ENCODE measurements around the gene MANEAL.

The MANEAL gene

DNA sequence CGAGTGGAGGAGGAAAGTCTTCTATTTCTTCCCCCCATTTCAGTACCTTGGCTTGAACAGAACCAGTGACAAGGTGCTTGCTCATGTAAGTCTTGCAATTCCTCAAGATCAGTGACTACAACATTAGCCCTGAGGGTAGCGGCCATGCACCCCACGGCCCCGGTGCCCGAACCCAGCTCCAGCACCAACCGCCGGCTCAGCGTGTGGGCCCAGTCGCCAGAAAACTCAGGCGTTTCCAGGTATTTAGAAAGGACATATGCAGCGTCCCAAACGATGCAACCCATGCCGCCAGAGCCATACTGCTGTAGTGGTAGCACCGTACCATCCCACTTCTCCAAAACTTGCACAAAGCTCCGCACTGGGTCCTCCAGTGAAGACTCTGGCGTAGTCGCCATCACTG is 11.2 kb upstream of the MANEAL start:
- no peak for DNase-seq (ENCODE audit: low read depth)

DNA sequence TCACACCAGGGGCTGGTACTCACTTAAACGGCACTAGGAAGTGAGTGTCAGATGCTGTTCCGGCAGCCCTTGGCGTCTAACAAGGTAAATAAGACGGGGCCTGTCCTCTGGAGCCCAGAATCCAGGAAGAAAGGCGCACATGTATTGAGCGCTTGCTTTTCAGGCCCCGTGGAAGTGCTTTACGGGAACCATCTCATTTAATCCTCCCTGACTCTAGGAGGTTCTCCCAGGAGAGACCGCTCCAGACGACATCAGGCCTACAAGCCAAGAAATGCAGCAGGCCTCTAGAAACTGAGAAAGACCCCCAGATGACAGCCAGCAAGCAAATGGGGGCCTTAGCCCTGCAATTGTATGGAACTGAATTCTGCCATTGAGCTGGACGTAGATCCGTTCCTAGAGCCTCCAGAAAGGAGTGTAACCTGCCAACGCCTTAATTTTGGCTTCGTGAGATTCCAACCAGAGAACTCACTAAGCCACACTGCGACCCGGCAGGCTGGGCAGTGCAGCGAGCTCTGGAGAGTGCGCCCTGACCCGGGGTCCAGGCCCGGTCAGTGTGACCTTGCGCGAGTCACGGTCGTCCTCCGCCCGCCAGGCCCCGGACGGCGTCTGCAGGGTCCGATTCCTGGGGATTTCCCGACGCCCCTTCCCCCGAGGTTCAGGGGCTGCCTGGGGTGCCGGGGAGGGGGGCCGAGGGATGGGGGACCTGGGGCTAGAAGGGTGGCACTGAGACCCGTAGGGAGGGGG is 532 bp upstream of the MANEAL start:
- DNase-seq (ENCODE audit: low read depth), result no peak

DNA sequence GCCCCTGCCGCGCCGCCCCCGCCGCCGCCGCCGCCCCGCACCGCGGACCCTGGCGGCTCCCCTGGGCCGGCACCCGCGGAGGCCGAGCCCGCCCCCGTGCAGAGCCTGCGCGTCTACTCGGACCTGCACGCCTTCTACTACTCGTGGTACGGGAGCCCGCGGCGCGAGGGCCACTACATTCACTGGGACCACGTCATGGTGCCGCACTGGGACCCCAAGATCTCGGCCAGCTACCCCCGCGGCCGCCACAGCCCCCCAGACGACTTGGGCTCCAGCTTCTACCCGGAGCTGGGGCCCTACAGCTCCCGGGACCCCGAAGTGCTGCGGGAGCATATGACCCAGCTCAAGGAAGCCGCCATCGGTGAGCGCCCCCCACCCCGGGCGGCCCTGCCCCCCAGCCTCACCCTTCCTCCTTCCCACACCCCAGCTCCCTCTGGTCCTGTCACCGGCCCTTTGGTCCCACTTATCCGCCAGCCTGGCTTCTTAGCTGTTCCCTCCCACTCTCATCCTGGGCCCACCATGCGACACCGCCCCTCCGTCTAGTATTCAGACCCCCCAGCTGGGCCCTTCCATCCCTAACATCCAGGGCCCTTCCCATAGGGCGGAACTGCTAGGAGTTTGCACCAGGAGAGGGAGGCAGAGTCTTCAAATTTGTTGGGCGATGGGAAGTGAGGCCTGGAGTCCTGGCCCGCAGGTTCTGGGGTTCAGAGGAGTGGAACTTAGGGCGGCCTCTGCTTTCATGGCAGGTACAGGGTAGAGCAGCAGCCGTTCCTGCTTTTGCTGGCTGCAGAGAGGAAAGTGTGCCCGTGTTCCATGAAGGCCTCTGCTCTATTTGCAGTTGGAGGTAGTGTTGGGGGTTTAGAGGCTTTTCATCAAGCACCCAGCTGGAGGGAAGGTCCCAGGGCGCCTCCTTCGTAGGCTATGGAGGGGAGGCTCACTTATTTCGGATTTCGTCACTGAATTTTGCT is 1.0 kb downstream of the MANEAL start:
- no peak for DNase-seq (ENCODE audit: low read depth)

DNA sequence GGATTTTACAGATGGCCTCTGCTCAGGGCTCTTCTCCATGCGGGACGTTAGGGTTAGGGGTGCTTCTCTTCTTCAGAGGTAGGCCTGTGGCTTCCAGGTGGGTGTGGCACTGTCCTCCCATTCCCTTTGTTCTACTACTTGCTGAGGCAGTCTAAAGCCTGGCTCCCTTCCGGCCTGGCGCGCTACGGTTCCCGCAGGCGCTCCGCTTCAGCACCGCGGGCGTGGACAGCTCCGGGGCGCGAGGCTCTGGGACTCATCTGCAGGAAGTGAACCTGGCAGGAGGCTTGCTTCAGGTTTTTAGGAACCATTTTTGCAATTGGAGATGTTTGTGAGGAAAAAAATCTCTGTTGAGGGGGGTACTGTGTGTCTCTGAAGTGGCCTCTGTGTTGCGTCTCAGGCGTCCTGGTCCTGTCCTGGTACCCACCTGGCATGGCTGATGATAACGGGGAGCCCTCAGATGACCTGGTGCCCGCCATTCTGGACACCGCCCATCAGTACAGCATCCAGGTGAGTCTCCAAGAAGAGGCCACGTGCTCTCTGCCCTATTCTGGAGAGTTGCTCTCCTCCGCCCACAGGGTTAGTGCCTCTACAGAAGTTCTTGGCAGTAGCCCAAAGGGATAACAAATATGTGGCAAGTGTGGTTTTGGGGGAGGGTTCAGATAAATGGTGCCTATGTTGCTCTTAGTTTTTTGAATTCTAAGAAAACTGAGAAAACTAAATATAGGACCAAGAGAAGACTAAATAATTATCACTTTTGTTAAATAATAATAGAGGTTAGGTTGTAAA is 1.9 kb downstream of the MANEAL start:
- DNase-seq (ENCODE audit: low read depth), result no peak

DNA sequence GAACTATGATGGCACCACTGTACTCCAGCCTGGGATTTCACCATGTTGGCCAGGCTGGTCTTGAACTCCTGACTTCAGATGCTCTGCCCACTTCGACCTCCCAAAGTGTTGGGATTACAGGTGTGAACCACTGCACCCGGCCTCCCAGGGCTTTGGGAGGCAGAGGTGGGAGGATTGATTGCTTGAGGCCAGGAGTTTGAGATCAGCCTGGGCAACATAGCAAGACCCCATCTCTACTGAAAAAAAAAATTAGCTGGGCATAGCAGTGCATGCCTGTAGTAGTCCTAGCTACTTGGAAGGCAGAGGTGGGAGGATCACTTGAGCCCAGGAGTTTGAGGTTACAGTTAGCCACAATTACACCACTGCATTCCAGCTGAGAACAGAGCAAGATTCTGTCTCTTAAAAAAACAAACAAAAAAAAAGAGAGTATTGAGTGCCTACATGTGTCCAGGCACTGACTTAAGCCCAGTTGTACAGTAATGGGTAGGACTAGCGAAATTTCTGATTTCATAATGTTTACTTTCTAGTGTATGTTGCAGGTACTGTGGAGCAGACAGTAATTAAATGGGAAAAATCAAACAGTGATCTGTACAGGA is 4.2 kb downstream of the MANEAL start:
- DNase-seq (ENCODE audit: low read depth), result no peak

DNA sequence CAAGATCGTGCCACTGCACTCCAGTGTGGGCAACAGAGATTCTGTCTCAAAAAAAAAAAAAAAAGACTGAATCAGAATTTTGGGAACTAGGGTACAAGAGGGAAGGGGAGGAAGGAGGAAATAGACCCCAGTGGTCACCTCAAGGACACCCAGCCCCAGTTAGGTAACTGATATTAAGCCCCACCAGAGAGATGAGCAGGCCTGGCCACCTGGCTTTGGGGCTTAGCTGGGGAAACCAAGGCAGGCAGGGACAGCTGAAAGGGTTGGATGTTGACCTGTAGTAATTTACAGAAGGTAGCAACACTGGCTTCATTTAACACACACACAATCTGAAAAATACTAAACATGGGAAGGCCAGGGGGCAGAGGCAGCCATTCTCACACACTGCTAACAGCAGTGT is 8.8 kb downstream of the MANEAL start:
- no peak for DNase-seq (ENCODE audit: low read depth)

DNA sequence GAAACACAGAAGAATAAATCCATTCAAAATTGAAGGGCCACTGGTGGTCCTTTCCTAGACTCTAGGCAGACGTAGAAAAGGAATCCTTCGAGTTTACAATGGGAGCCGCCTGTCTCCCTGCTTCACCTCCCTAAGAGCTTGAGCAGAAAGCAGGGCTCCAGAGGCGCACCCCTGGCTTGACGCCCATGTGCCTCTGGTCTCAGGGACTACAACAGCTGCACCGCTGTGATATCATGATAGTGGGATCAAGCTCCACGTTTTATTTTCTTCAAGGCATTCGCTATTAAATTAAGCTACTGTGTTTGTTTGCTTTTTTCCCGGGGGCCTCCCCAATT is 13.5 kb downstream of the MANEAL start:
- DNase-seq (ENCODE audit: low read depth), result no peak

DNA sequence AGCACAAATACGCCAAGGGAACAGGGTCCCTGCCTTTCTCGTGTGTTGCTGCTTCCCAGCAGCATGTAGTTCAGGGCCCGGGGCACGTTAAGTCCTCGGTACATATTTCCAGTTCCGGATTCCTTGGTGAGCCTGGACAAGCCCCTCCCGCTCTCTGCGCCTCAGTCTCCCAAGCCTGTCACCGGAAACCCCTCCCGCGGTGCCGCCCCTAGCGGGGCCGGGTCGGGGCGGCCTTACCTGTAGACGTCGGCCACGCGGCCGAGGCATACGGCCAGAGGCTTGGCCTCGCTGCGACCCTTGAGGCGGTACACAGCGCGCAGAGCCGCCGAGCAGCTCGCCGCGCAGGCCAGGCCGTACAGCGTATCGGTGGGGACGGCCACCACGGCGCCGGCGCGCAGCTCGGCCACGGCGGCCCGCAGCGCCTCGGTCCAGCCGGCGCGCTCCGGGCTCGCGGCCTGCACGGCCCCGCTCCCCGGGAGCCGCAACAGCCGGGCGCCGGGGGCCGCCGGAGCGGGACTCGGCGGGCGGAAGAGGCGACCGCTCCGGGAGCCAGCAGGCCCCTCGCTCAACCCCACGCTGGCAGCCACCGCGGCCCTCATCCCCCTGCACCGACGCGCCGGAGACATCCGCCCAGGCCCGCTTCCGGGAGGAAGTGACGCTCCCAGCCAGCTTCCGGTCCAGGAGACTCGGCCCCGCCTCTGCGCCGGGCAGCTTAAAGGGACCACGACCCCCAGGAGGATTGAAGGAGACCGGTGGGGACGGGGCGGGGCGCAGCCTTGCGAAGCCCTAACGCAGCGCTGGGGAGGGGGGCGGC is 14.1 kb downstream of the MANEAL start, which contains the start of the genes C1orf122 and YRDC:
Gene C1orf122, plus strand, starts transcription at position 236 of the 814 bp plus-strand sequence. CDS start 615 bp downstream, outside the sequence.
Gene YRDC, minus strand, starts transcription at position 654 of the 814 bp plus-strand sequence. Its CDS starts 28 bp downstream, at position 626.
- DNase-seq (ENCODE audit: low read depth), result peak; percentile 80

DNA sequence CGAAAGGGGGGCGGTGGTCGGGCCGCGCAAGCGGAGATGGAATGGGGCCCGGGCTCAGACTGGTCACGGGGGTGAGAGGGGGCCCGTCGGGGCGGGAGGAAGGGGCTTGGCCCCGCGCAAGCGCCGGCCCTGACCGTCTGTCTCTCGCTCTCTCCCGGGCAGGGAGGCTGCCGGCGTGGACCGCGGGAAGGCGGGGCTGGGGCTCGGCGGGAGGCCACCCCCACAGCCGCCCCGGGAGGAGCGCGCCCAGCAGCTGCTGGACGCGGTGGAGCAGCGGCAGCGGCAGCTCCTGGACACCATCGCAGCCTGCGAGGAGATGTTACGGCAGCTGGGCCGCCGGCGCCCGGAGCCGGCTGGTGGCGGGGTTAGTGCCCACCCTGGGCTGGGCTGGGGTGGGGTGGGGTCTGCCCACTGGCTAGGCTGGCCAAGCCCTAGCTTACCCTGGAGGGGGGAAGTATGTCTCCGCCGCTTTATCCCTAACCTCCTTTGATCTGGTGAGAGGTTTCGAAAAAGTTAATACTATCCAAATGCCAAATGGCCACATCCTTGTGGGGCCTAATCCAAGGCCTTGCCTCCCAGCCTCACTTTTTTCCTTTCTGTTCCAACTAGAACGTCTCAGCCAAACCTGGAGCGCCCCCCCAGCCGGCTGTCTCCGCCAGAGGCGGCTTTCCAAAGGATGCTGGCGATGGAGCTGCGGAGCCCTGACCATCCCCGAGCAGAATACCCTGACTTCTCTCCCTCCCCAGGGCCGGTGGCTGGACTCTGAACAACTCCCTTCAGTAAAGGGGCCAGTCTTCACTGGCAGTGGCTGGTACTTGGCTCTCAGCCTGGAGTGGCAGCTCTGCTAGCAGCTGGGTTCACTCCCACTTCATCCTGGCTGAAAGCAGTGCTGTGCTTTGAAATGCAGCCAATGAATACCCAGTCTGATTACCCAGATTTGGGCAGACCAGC is 15.0 kb downstream of the MANEAL start:
- DNase-seq (ENCODE audit: low read depth), result peak; percentile 57

DNA sequence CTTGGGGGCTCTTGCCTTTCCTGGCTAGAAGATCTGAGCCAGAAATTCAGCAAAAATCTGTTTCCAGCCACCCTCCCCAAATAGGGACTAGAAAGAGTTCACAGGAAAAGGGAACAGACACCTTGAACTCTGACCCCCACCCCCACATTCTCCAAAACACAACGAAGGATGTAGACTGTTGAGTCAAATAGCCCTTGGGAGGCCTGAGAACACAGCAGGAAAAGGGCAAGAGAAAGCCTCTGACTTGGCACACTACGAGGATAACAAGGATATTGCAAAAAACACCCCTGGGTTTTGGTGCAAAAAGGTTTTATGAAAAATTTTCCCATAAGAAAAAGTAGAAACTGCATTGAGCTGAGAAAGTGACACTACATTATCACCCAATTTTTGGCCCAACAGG is 16.3 kb downstream of the MANEAL start:
- DNase-seq (ENCODE audit: low read depth), result peak; percentile 49

DNA sequence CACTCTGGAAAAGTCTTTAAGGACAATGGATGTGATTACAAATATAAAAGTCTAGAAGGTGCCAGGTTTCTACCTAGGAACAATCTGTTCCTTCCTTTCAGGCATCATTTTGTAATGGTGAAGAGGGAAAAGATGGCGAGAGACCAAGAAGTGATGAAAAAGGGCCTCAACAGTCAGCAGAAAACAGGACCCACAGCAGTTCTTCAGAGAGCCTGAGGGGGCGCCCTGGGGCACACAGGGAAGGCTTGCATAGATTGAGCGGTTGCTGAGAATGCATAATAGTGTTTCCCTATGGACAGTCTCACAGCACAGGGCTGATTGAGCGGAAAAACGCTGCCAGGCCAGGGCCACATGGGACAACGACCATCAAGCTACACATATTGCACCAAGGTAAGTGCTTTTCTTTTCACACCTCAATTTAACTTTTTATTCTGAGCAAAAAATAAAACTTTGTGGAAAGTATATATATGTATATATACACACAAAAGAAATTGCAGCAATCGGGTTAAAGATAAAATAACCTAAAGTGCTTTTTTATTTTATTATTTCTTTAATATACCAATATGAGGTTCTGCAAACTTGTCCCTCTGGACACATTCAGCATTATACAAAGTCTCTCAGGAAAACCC is 17.5 kb downstream of the MANEAL start:
- peak; percentile 69 for DNase-seq (ENCODE audit: low read depth)

DNA sequence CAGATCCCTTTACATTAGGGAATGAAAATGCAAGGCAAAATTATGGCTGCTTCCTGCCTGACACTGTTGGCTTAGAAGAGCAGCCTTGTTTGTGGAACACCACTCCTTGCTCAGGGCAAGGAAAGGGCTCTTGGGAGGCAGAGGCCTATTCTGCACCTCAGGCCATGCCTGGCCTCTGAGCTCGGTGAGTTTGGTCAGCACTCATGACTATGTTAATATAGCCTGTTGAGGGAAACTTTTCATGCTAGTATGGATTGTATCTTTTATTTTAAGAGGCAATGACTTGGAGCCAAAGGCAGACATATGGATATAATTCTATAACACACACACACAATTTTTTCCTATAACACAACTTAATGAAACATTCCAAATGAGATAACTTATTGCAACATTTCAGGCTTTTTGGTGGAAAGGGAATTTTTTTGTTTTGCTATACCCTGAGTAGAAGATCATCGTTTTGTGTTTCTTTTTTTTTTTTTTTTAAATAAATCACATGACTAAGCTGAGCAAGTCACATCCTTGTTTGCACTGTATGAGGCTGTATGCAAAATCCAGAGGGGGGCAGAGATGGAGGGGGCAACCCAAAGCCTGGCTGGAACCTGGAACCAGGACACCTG is 20.0 kb downstream of the MANEAL start:
- DNase-seq (ENCODE audit: low read depth), result no peak

DNA sequence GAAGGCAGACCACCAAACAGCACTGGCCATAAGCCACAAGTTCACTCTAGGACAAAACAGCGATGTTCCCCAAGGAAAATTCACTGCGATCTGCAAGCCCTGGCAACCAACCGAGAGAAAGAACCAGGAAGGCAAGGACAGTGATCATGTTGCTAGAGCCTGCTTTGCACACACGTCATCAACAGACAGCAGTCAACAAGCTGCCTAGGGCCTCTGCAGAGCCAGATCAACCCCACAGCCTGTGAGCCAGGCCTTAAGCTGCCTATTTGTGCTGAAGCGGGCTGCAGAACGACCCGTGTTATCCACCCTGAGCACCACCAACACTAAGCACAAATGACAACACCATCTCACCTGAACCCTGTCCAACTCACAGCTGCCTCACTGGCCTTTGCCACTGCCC is 20.6 kb downstream of the MANEAL start:
- peak; percentile 9 for DNase-seq (ENCODE audit: low read depth)

DNA sequence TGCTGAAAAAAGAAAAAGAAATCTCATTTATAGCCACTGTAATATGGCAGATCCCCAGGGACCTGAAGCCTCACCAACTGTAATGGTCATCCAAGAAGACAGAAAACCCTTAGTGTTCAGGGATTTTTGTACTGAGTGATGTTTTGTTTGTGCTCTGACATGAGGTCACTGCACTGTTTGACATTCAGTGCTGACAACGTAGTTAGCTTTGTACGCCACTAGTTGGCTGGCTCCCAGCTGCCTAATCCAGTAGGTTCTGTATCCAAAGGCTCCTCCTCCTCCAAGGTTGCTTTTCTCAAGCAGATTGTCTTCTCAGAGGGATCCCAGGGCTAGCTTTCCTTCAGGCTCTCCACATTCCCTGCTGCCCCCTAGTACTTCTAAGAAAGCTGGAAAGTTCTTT is 23.8 kb downstream of the MANEAL start:
- no peak for DNase-seq (ENCODE audit: low read depth)

DNA sequence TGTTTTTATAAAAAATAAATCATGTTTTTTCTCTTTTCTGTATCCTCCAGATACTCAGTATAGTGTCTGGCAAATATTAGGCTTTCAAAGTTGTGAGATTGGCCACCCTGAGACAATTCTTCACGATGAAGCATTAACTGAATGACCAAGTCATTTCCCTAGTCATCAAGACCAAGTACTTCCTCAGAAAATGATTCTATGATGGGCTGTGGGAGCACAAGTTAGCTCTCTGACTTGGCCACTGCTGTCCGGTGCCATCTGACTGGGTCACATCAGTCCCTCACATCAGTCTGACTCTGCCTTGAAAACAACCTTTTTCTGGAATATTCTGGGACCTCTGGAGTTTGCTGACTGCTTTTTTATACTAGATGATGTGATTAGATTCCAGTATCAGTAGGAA is 27.8 kb downstream of the MANEAL start:
- no peak for DNase-seq (ENCODE audit: low read depth)

DNA sequence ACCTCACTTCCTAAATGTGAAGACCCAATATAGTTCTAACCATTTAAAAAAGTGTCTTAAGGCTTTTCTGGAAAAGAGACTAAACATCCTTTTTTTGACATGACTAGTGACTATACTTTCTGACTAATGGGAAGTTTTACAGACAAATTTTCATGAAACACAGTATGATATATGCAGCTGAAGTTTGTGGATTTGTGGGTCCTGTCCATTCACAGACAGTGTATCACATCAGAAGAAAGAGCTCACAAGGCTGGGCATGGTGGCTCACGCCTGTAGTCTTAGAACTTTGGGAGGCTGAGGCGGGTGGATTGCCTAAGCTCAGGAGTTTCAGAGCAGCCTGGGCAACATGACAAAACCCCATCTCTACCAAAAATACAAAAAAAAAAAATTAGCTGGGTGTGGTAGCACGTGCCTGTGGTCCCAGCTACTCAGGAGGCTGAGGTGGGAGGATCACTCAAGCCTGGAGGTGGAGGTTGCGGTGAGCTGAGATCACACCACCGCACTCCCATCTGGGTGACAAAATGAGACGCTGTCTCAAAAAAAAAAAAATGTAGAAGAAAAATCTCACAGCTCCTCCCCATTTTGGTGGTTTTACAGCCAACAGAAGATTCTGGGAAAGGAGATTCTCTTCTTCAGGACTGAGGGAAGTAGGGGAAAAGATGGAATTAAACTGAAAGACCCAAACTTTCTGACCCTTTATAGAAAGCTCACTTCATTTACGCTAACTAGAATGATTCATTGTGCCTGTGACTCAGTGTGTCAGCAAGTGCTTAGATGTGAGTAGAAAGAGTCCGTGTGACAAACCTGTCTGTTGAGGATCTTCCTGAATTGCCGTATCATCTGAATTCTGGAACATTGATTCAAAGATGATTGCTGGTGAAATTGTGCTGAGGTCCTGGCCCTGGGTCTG is 29.5 kb downstream of the MANEAL start:
- no peak for DNase-seq (ENCODE audit: low read depth)

DNA sequence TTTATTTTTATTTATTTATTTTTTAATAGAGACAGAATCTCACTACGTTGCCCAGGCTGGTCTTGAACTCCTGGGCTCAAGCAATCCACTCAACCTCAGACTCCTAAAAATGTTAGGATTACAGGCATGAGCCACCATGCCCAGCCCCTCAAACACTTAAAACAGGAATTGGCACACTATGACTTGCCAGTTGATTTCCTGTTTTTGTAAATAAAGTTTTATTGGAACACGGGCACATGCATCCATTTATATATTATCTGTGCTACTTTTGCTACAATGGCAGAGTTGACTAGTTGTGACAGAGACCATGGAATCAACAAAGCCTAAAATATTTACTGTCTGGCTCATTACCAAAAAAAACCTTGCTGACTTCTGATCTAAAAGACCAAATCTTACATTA is 30.4 kb downstream of the MANEAL start:
- no peak for DNase-seq (ENCODE audit: low read depth)

DNA sequence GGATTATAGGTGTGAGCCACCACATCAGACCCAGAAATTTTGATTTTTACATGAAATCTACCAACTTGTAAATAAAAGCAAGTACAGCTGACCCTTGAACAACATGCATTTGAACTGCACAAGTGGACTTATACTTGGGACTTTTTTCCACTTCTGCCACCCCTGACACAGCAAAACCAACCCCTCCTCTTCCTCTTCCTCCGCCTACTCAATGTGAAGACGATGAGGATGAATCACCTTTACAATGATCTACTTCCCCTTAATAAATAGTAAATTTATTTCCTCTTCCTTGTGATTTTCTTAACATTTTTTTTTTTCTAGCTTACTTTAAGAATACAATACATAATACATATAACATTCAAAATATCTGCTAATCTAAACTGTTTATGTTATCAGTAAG is 31.9 kb downstream of the MANEAL start:
- DNase-seq (ENCODE audit: low read depth), result no peak
